Endodermal cell (in vitro differentiated cells): Measurements from ENCODE around the gene ARPP19. TPM values are rescaled to one million over a fixed set of nuclear protein-coding genes. Genes with fewer than 3 reads are reported as not detected.
A peak's percentile ranks its signal among the peaks of the same experiment; 100 is the strongest.
"Not testable (repeated sequence)": the region's sequence is repeated elsewhere in the genome, so short reads cannot be mapped to it uniquely, and the experiment has no call there.

Experiments used
- DNase-seq: peaks from one replicate; pipeline ENCODE4 v3.0.0-alpha.2; 2017
- H3K27ac ChIP-seq: 2 replicates; pipeline ENCODE4 v1.5.1; 2013; ENCODE audit warnings: mild to moderate bottlenecking, low read depth, low read length, moderate library complexity
- H3K27me3 ChIP-seq: 2 replicates; pipeline ENCODE4 v1.6.1; 2013; ENCODE audit warnings: mild to moderate bottlenecking, low read length, moderate library complexity; ENCODE audit not compliant: insufficient read depth, control insufficient read depth, poor library complexity, severe bottlenecking
- H3K36me3 ChIP-seq: 2 replicates; pipeline ENCODE4 v1.7.0; 2013; ENCODE audit warnings: mild to moderate bottlenecking, low read length, moderate library complexity; ENCODE audit not compliant: control insufficient read depth, insufficient read depth
- H3K4me1 ChIP-seq: one replicate; pipeline ENCODE4 v1.7.0; 2013; ENCODE audit warnings: low read length; ENCODE audit not compliant: control insufficient read depth, insufficient read depth
- H3K4me3 ChIP-seq: 2 replicates; pipeline ENCODE4 v1.5.1; 2013; ENCODE audit warnings: mild to moderate bottlenecking, low read length, moderate library complexity
- H3K9ac ChIP-seq: 2 replicates; pipeline ENCODE4 v1.6.1; 2013; ENCODE audit warnings: mild to moderate bottlenecking, low read length, moderate library complexity; ENCODE audit not compliant: poor library complexity, severe bottlenecking; ENCODE audit errors: extremely low read depth
- H3K9me3 ChIP-seq: 2 replicates; pipeline ENCODE4 v1.6.1; 2013; ENCODE audit warnings: mild to moderate bottlenecking, low read length, moderate library complexity; ENCODE audit not compliant: control insufficient read depth
- H3K27ac Mint-ChIP-seq: 2 replicates; pipeline ENCODE4 v1.8.0; 2020; ENCODE audit warnings: mixed read lengths
- H3K27me3 Mint-ChIP-seq: 2 replicates; pipeline ENCODE4 v1.8.0; 2021; ENCODE audit warnings: mild to moderate bottlenecking, mixed read lengths; ENCODE audit not compliant: insufficient read depth
- H3K36me3 Mint-ChIP-seq: 2 replicates; pipeline ENCODE4 v1.8.0; 2020; ENCODE audit warnings: low read depth, mixed read lengths
- H3K4me1 Mint-ChIP-seq: 2 replicates; pipeline ENCODE4 v1.8.0; 2020; ENCODE audit warnings: mixed read lengths
- H3K4me3 Mint-ChIP-seq: 2 replicates; pipeline ENCODE4 v1.8.0; 2020; ENCODE audit warnings: mild to moderate bottlenecking, moderate library complexity, mixed read lengths
- H3K9me3 Mint-ChIP-seq: 2 replicates; pipeline ENCODE4 v1.8.0; 2020; ENCODE audit warnings: mild to moderate bottlenecking, mixed read lengths
- WGBS, 2 experiments: methylation state at CpG; one replicate each; pipeline versions ENCODE4 v1.1.5 to v1.1.7; 2013; ENCODE audit warnings: missing lambda C conversion rate in 2 of 2, mixed read lengths in 1 of 2; ENCODE audit not compliant: insufficient coverage in 1 of 2, insufficient read length in 1 of 2; 5-methylcytosine and 5-hydroxymethylcytosine counted together
- total RNA-seq, 2 donors: library from RNA; stranded (reverse); fragmentation: NEBNext Ultra II Directional in 1 of 2; extraction: Animal tissue kit (Norgen Biotek cat#: 25700) in 1 of 2; gene quantifications; 2 replicates in 1 of 2; 3 replicates in 1 of 2; pipeline ENCODE4 v1.2.1, GENCODE V29; 2021
- TF ChIP-seq, protein P1 (sequence below): fragments of 200-600 bp; sonication (generic); conservative IDR thresholded peaks from 2 replicates; pipeline ENCODE4 v1.5.0; 2021; ENCODE audit warnings: antibody characterized with exemption, mild to moderate bottlenecking

The ARPP19 gene
- total RNA-seq, 2 donors from 2014 or later = 188 to 219 TPM

GRCh38 chr15:52567871-52568600, 794 bp downstream of the ARPP19 start:
- H3K9ac ChIP-seq = peak overlapping the region; percentile 97
- no peaks in the 10 kb centered on the region for H3K27me3 ChIP-seq
- WGBS, 2 experiments = 0 to 2% methylated on average over 16 to 25 of the region's 25 CpGs
- no peaks in the 10 kb centered on the region for H3K27me3 Mint-ChIP-seq
- DNase-seq = peak; percentile 63
- H3K36me3 ChIP-seq = peaks cover 17% of the 10 kb centered on the region
- H3K4me1 Mint-ChIP-seq = peaks cover 17% of the 10 kb centered on the region
- peak overlapping the region; percentile 85 for H3K4me3 ChIP-seq
- TF ChIP-seq, protein P1, sequence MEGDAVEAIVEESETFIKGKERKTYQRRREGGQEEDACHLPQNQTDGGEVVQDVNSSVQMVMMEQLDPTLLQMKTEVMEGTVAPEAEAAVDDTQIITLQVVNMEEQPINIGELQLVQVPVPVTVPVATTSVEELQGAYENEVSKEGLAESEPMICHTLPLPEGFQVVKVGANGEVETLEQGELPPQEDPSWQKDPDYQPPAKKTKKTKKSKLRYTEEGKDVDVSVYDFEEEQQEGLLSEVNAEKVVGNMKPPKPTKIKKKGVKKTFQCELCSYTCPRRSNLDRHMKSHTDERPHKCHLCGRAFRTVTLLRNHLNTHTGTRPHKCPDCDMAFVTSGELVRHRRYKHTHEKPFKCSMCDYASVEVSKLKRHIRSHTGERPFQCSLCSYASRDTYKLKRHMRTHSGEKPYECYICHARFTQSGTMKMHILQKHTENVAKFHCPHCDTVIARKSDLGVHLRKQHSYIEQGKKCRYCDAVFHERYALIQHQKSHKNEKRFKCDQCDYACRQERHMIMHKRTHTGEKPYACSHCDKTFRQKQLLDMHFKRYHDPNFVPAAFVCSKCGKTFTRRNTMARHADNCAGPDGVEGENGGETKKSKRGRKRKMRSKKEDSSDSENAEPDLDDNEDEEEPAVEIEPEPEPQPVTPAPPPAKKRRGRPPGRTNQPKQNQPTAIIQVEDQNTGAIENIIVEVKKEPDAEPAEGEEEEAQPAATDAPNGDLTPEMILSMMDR = no peak
- no peaks in the 10 kb centered on the region for H3K36me3 Mint-ChIP-seq
- H3K27ac ChIP-seq = peak overlapping the region; percentile 95
- no peaks in the 10 kb centered on the region for H3K9me3 Mint-ChIP-seq
- H3K4me3 Mint-ChIP-seq = peak overlapping the region; percentile 98
- no peaks in the 10 kb centered on the region for H3K9me3 ChIP-seq
- no peaks in the 10 kb centered on the region for H3K4me1 ChIP-seq
- H3K27ac Mint-ChIP-seq = peak overlapping the region; percentile 99

- Mint-ChIP-seq H3K36me3 (no peaks in the 10 kb centered on the region), H3K27me3 (no peaks in the 10 kb centered on the region), H3K4me1 (peaks cover 20% of the 10 kb centered on the region), H3K27ac (no peak overlapping the region), H3K9me3 (no peaks in the 10 kb centered on the region), H3K4me3 (peak overlapping the region; percentile 98)
- no peak for DNase-seq
- peak overlapping the region; percentile 97 for H3K9ac ChIP-seq
- H3K27ac ChIP-seq = no peak overlapping the region
- H3K4me3 ChIP-seq = peak overlapping the region; percentile 85
- TF ChIP-seq, protein P1 = no peak
- 88 to 100% methylated on average over 1 to 3 of the region's 4 CpGs for WGBS, 2 experiments
- no peaks in the 10 kb centered on the region for H3K27me3 ChIP-seq
- H3K4me1 ChIP-seq = no peaks in the 10 kb centered on the region
- peaks cover 19% of the 10 kb centered on the region for H3K36me3 ChIP-seq
- no peaks in the 10 kb centered on the region for H3K9me3 ChIP-seq
Observed at GRCh38 chr15:52566889-52567288, 1.9 kb downstream of the ARPP19 start.

- H3K4me1 ChIP-seq, DNase-seq, H3K4me3 ChIP-seq, H3K27me3 ChIP-seq, H3K36me3 Mint-ChIP-seq, H3K9ac ChIP-seq, H3K4me3 Mint-ChIP-seq, H3K27me3 Mint-ChIP-seq, H3K9me3 Mint-ChIP-seq, H3K9me3 ChIP-seq, H3K27ac ChIP-seq: not testable (repeated sequence)
- H3K4me1 Mint-ChIP-seq = peaks cover 23% of the 10 kb centered on the region
- peak overlapping the region; percentile 13 for H3K27ac Mint-ChIP-seq
- 91 to 95% methylated on average over 13 of the region's 13 CpGs for WGBS, 2 experiments
- H3K36me3 ChIP-seq = peaks cover 21% of the 10 kb centered on the region
Observed at GRCh38 chr15:52565417-52566358, 3.1 kb downstream of the ARPP19 start.
